Mesothelial cell of epicardium (in vitro differentiated cells): Measurements from ENCODE around the gene ISCU. TPM values are rescaled to one million over a fixed set of nuclear protein-coding genes. Genes with fewer than 3 reads are reported as not detected.

ENCODE experiments used
- DNase-seq, 2 experiments: peaks; one replicate each; pipeline ENCODE4 v3.0.0; 2021; ENCODE audit warnings: low spot score in 2 of 2; ENCODE audit not compliant: unreplicated experiment in 2 of 2
- H3K27ac Mint-ChIP-seq: 2 replicates; pipeline ENCODE4 v1.8.0; 2021; ENCODE audit warnings: mixed read lengths
- H3K27me3 Mint-ChIP-seq: 2 replicates; pipeline ENCODE4 v1.8.0; 2021; ENCODE audit warnings: low read depth, mixed read lengths
- H3K36me3 Mint-ChIP-seq: 2 replicates; pipeline ENCODE4 v1.8.0; 2021; ENCODE audit warnings: mixed read lengths
- H3K4me1 Mint-ChIP-seq: 2 replicates; pipeline ENCODE4 v1.8.0; 2021; ENCODE audit warnings: mixed read lengths
- H3K4me3 Mint-ChIP-seq: 2 replicates; pipeline ENCODE4 v1.8.0; 2021; ENCODE audit warnings: mild to moderate bottlenecking, moderate library complexity, mixed read lengths
- H3K9me3 Mint-ChIP-seq: 2 replicates; pipeline ENCODE4 v1.8.0; 2021; ENCODE audit warnings: mixed read lengths
- CTCF ChIP-seq: fragments of 200-600 bp; sonication (generic); IDR thresholded peaks from one replicate; pipeline ENCODE4 v1.5.0; 2021; ENCODE audit warnings: antibody characterized with exemption; ENCODE audit not compliant: unreplicated experiment
- total RNA-seq: library from RNA; stranded (reverse); gene quantifications from 3 replicates; pipeline ENCODE4 v1.2.1, GENCODE V29; 2021

ISCU gene
- total RNA-seq, 1 donor from 2014 or later: 64.9 TPM

GRCh38 chr12:108606492-108606891 is 44.1 kb downstream of the ISCU start:
- no peak overlapping the region for H3K27ac Mint-ChIP-seq
- peaks cover 7% of the 10 kb centered on the region for H3K4me1 Mint-ChIP-seq
- no peaks in the 10 kb centered on the region for H3K36me3 Mint-ChIP-seq
- no peak for DNase-seq
- H3K27me3 Mint-ChIP-seq: no peaks in the 10 kb centered on the region
- no peak for TF ChIP-seq CTCF
- H3K4me3 Mint-ChIP-seq: no peak overlapping the region
- H3K9me3 Mint-ChIP-seq: no peaks in the 10 kb centered on the region

- DNase-seq: no peak
- H3K27me3 Mint-ChIP-seq: no peaks in the 10 kb centered on the region
- peaks cover 7% of the 10 kb centered on the region for H3K4me1 Mint-ChIP-seq
- TF ChIP-seq CTCF: no peak
- H3K27ac Mint-ChIP-seq: peak overlapping the region; percentile 30
- H3K4me3 Mint-ChIP-seq: no peak overlapping the region
- no peaks in the 10 kb centered on the region for H3K36me3 Mint-ChIP-seq
- H3K9me3 Mint-ChIP-seq: no peaks in the 10 kb centered on the region
Measured at GRCh38 chr12:108607981-108608600, 45.7 kb downstream of the ISCU start.

- H3K27ac Mint-ChIP-seq: peak overlapping the region; percentile 30
- H3K9me3 Mint-ChIP-seq: no peaks in the 10 kb centered on the region
- H3K4me1 Mint-ChIP-seq: peaks cover 7% of the 10 kb centered on the region
- no peak for TF ChIP-seq CTCF
- H3K4me3 Mint-ChIP-seq: no peak overlapping the region
- no peak for DNase-seq
- H3K36me3 Mint-ChIP-seq: no peaks in the 10 kb centered on the region
- H3K27me3 Mint-ChIP-seq: no peaks in the 10 kb centered on the region
Measured at GRCh38 chr12:108608616-108609015, 46.2 kb downstream of the ISCU start.

GRCh38 chr12:108609537-108610335 is 47.3 kb downstream of the ISCU start:
- TF ChIP-seq CTCF: no peak
- Mint-ChIP-seq H3K36me3 (no peaks in the 10 kb centered on the region), H3K27ac (no peak overlapping the region), H3K4me3 (no peak overlapping the region), H3K9me3 (no peaks in the 10 kb centered on the region), H3K4me1 (peaks cover 3% of the 10 kb centered on the region), H3K27me3 (no peaks in the 10 kb centered on the region)
- peak in 1 of 2 experiments; percentile 63 for DNase-seq

- Mint-ChIP-seq H3K27ac (no peak overlapping the region), H3K36me3 (no peaks in the 10 kb centered on the region), H3K9me3 (no peaks in the 10 kb centered on the region), H3K4me3 (no peak overlapping the region), H3K27me3 (no peaks in the 10 kb centered on the region), H3K4me1 (peaks cover 3% of the 10 kb centered on the region)
- no peak for TF ChIP-seq CTCF
- DNase-seq: no peak
Measured at GRCh38 chr12:108610336-108610815, 48.0 kb downstream of the ISCU start.
